Bone marrow (tissue), 2 donors: ENCODE results near the gene VILL.
"Not testable (repeated sequence)": the region's sequence is repeated elsewhere in the genome, so short reads cannot be mapped to it uniquely, and the experiment has no call there.

ENCODE experiments used
- DNase-seq, 2 donors: peaks; one replicate each; lab custom pipeline; 2025; lab: John Stamatoyannopoulos, UW

The VILL gene

DNA sequence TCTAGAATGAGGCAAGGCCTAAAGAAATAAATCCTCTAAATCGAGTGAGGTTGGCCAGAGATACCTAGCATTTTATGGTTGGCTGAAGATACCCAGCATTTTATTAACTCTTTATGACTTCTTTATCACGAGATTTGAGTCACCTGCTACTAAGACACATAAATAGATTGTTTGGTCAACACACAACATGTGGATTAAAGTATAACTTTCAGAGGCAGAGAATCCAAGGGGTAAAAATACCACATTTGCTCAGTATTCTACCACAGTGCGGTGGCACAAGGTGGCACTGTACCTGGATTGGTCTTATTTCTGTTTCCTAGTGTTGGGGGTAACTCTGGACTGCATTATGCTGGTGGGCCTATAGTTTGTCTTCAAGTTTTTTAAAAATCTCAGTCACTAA lies 27.0 kb upstream of the VILL start:
- no peak for DNase-seq

DNA sequence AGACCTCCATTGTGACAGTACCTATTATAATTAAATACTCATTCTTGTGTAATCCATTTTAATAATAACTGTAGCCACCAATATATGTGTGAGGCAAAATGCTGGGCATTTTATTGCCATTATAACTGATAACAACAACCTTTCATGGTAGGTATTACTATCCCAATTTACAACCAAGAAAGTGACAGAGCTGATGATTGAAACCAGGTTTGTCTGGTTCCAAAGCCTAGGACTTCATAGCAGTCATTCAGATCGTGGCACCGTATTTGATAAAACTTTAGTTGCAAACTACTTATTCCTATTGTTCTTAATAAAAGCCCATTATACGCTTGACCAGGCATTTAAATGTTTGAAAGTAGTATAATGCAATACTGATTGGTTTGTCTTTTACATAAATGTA lies 26.4 kb upstream of the VILL start:
- no peak for DNase-seq

DNA sequence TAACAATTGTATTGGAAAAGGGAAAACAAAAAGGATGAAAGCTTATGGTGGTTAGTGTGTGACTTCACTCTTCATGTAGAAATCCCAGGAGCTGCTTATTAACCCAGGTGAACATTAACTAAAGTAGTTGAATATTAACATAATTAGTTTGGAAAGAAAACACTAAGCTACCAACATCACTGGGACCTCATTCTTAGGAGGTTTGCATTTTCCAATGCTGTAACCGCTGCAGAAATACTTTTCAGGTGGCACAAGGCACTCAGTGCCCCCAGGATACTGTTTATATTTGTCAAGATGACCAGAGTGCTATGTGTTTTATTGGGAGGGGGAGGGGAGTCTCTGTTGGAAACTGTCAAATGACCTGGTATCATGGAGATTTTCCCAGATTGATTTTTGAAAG lies 25.9 kb upstream of the VILL start:
- DNase-seq, result no peak

DNA sequence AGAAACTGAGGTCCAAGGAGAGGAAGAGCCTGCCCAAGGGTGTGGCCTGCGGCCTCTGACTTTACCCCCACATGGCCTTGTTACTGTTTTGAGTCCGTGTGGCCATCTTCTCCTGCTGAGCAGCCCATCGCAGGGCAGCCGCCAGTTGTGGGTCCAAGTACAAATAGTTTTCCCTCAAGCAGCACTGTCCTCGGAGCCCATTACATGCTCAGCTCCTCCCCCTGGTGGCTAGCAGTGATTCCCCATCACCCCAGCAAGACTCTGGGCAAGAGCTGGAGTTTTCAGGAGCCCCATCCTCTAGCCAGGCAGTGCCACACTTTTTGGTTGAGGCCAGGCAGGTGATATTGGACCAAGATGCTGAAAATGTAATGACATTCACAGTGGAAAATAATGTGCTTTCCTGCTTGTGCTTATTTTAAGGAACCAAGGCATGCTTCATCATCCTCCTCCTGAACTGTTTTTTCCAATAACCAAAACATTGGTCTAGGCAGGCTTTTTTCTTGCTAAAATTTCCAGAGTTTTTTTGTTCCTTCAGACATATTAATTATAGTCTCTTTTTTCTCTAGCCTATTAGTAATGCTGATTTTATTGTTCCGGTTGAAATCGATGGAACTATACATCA lies 23.2 kb upstream of the VILL start:
- DNase-seq, result peak; percentile 11 to 56

DNA sequence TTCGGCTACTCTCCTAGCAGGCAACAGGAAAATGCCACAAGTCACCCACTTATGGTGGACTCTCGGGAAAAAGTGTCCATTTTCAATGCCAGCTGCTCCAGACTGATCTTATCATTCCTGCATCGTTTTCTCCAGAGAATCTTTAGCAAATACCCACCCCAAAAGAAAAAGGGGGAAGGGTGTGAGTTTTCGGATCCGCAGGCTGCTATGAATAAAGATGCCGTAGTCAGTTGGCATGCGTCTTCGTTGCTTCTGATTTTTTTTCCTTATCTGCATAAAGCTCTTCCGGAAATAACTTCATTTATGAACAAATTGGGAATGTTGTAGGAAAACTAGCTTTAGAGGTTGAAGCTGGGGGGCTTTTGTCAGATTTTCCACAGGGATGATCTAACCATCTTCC lies 22.4 kb upstream of the VILL start:
- DNase-seq, result no peak

DNA sequence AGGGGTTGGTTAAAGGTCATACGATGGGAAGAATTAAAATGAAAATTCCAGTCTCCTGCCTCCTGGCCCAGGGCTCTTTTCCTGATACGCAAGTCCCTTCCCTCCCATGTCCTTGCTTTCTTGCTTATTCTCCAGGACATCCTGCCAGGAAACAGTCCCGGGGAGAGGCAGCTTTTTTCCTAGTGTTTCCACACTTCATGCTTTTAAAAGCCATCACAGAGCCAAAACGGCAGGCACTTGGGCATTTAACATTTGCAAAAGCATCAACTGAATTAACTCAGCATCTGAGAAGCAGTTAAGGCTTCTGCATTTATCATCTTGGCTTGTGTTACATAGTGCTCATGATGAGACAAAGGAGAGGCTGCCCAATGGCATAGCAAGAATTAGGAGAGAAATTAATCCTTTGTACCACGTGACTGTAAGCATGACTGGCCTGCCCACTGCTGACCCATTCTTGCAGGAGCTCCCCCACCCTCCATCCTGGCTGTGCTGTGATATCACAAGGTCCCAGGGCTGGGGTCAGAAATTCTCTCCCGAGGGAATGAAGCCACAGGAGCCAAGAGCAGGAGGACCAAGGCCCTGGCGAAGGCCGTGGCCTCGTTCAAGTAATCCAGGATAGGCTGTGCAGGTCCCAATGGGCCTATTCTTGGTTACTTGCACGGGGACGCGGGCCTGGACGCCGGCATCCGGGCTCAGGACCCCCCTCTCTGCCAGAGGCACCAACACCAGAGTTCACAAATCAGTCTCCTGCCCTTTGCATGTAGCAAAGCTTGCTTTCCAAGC lies 21.6 kb upstream of the VILL start:
- DNase-seq, result no peak

DNA sequence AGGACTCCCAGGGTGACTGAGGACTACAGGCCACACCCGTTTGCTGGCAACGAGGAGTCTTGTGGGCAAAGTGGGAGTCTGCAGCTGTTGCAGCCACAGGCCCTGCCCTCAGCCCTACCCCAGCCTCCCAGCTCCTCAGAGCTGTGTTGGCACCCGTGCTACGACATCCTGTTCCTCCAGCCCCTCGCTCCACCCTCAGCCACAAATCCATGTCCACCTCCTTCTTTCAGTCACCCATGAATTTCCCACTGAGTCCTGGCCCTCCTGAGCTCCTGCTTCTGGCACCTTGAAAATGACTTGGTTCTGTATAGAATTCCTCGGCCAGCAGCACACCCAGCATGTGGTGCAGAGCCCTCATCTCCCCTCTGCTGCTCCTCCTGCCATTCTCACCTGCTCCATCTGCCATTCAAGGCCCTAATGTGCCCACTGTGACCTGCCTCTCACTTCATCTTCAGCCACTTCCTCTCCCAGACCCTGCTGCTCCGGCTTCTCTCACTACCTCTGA lies 20.9 kb upstream of the VILL start:
- no peak for DNase-seq

DNA sequence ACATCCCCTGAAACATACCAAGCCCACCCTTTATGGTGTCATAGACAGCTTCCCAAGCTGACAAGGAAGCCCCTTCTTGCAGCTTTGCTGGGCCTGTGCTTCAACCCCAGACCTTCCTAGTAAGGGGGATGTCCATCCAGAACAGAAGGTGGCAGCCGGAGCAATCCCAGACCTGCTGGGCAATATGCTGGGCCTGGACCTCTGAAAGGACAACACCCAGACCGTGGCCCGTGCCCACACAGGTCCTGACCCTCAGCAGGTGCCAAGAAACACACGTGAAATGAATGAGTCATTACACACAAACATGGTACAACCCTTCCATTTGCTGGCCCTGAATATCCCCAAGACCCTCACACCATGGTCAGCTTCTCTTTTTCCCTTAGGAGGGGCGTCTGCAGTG lies 19.8 kb upstream of the VILL start:
- no peak for DNase-seq

DNA sequence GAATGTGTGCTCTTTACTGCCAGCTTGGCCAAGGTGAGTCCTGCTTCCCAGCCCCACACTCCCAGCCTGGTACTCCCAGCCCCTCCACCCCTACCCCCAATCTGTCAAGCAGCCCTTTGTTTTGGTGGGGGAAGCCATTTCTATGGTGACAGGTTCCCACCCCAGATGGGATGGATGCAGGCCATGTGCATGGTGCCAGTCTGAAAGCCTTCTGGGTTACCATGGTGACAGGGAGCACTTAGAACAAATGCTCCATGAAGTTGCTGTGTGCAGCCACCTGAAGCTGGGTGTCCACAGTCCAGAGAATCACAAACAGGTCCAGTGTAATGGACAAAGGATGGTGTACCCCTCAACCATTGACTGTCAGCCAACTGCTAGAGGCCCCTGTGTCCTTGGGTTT lies 19.1 kb upstream of the VILL start:
- no peak for DNase-seq

DNA sequence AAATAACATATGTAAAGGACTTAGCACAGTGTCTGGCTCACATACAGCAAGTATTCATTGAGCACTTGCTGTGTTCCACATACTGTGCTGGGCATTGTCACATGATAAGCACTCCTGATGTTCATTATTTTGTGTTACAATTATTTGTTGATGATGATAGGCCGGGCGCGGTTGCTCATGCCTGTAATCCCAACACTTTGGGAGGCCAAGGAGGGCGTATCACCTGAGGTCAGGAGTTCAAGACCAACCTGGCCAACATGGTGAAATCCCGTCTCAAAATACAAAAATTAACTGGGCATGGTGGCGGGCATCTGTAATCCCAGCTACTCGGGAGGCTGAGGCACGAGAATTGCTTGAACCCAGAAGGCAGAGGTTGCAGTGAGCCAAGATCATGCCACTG lies 18.5 kb upstream of the VILL start:
- DNase-seq, result not testable (repeated sequence)

DNA sequence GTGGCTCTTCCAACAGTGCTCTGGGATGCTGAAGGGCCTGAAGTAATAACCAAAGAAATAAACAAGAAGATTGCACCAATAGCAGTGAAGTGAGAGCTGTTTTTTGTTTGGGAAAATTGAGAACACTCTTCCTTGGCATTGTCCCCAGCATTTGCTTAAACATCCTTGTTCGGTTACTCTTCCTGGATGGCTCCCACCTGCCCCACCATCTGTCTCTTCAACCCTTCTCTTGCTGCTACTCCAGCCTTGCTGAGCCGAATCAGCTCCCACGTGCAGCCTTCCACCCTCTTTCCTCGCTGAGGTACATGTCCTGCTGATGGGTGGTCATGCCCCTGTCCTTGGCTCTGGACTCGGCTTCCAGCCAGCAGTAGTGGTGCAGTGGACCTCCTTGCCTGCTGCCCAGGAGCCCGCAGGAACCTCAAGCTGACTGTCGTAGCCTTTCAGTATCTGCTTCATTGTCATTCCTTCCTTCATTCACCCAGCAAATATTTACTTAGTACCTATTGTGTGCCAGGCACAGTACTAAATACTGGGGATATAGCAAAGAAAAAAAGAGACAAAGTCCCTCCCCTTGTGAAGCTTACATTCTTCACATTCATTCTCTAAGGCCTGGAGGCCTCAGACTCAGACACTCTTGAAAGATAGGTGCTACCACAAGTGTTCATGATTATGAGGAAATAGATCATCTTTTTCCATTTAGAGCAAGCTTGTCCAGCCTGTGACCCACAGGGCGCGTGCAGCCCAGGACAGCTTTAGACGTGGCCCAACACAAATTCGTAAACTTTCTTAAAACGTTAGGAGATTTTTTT lies 17.1 kb upstream of the VILL start:
- no peak for DNase-seq

DNA sequence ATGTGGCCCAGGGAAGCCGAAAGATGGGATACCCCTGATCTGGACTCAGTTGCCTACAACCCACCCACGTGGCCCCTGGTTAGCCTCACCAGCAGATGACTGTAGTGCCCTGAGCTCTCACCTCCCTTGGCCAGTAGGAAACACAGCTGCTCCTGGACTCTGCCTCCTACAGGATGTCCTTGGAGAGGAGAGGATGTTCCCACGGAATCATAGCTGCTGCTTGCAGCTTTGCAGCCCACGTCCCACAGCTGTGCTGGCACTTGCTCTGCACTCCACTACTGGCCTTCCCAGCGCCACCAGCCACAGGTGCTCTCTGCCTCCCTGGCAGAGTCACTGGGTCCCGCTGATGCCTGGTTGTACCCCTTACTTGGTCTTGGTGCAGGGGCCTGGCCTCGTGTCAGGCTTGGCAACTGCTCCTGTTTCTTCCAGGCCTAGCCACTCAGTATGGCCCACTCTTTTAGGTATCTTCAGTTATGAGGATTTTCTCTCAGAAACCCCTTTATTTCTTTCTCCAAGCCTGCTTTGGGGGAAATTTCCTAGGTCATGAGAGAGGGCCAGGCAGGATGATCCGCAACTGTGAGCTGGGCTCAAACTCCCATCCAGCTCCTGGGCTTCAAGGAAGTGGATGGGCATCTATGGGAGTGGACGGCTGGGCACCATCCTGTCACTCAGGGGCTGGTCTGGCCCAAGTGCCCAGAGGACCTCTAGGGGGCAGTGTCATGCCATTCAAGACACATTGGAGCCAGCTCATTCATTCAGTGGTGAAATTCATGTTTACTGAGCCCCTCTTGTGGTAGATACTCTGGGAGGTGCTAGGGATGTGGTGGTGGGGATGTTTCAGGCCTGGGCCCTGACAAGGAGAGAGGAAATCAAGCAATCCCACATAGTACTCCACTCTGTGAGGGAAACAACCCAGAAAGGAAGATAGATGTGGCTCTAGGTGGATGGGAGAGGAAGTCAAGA lies 16.2 kb upstream of the VILL start:
- DNase-seq, result peak; percentile 32 to 67

DNA sequence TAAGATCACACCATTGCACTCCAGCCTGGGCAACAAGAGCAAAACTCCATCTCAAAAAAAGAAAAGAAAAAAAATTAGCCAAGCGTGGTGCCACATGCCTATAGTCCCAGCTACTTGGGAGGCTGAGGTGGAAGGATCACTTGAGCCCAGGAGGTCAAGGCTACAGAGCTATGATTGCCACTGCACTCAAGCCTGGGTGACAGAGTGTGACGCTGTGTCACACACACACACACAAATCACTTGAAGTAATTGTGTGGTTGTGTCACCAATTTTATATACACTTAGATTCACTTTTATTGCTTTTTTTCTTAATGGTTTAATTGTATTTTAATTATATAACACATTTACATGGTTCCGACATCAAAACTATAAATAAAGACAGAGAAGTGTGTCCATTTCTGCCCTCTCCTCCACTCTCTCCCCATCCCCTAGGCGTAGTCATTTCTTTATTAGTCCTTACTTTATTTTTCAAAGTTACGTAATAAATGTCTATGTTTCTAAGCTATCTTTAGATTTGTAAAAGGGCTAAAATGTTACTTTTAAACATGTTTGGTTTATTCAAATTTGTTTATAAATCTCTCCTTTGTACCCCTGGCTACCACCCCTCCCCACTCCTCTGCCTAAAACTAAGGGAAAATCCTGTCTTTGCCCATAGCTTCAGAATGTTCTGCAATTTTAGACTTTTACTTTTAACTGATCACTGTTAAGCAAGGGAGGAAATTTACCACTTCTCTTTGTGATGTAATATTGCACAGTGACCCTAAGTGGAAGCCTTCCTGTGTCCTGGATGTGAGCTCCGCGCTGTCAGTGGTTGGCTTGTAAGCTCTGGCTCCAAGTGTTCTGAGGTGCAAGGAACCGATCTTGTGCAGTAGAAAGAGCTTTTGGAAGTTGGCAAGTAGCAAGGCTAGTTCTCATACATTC lies 10.8 kb upstream of the VILL start:
- DNase-seq, result no peak

DNA sequence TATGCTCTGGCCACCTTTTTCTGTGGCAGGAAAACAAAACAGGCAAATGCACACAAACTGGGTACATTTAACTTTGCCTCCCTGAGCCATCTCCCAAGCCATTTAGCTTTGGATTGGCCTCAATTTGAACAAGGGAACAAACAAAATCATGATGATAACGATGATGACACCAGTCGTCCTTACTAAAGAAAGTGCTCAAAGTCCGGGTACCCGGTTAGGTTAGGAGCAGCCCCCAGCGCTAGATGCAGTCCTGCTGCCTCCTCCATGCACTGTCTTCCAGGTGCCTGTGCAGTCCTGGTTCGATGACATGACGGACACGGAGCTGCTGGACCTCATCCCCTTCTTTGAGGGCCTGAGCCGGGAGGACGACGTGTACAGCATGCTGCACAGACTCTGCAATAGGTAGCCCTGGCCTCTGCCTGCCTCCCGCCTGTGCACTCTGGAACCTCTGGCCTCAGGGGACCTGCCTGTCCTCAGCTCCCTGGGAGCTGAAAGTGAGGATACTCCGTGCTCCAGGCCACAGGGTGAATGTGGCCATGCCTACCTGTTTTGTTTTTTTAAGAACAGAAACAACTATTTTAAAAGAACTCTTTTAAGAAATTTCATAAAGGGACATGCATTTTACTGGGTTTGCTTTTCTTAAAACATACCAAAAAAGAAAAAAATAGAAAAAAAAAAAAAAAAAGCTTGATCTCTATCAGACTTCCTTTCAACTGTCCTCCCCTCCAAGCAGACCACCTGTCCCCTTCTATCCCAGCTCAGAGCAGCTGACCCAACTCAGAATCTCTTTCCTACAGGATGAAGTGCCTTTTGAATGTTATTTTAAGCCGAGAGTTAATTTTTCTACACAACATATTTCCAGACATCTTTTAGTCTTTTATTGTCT lies 9.9 kb upstream of the VILL start:
- DNase-seq, result no peak

DNA sequence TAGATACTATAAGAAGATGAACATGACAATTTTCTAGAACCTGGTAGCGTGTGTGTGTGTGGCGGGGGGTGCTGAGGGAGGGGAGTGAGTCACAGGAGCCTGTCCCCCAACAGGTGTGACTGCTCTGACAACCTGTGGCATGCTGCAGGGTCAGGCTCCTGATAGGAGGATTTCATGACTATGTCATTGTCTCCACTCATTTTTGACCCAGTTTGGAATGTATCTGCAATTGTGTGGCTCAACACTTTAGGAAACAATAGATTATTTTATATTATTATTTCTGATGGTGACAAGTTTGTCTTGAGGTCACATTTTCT lies 9.3 kb upstream of the VILL start:
- no peak for DNase-seq

DNA sequence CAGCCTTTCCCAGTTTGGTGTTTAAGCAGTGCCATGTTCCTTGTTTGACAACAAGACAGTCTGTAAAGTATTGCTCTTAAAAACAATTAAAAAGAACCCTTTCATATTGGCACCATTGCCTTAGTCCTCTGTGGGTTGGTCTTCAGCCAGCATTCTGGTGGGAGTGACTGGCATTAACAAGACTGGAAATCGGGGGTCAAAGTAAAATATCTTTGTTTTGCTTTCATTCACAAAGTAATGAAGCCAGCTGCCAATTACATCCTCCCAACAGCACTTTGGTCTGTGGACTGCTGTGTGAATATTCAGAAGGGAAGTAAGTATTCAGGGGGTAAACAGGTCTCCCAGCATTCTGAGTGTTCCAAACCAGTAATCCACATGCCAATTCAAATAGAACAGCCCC lies 8.3 kb upstream of the VILL start:
- no peak for DNase-seq

DNA sequence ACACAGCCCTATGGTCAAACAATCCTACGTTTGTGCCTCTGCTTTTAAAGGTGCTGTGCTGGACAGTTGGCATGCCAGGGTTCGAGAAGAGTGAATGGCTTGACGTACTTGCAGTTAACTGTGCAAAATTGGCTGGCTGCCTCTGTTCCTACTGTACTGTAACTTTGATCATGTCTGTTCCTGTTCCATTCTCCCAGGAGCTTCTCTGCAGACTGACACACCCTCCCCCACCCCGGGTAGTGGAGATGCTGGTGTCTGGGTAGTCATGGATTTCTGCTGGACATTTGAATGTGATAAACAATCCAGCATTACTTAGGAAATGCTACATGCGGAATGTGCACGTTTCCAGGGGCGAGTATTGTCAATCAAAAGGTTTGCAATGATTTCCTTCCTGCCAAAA lies 6.5 kb upstream of the VILL start:
- no peak for DNase-seq

DNA sequence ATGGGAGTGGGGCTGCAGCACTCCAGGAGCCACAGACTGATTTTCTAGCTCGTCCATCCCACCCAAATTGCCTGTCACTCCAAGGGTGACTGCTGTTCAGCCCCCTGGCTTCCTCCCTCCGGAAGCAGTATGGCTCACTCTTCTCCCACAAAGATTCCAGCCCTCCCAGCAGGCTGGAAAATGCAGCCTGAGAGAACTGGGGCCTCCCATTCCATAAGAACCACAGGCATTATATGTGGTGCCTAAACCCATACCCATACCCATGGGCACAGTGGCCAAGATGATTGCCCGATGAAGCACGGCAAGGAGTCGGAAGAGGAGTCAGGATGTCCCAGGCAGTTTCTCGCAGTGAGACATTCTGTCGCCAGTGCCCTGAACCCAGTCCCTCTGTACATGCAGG lies 6.0 kb upstream of the VILL start:
- no peak for DNase-seq

DNA sequence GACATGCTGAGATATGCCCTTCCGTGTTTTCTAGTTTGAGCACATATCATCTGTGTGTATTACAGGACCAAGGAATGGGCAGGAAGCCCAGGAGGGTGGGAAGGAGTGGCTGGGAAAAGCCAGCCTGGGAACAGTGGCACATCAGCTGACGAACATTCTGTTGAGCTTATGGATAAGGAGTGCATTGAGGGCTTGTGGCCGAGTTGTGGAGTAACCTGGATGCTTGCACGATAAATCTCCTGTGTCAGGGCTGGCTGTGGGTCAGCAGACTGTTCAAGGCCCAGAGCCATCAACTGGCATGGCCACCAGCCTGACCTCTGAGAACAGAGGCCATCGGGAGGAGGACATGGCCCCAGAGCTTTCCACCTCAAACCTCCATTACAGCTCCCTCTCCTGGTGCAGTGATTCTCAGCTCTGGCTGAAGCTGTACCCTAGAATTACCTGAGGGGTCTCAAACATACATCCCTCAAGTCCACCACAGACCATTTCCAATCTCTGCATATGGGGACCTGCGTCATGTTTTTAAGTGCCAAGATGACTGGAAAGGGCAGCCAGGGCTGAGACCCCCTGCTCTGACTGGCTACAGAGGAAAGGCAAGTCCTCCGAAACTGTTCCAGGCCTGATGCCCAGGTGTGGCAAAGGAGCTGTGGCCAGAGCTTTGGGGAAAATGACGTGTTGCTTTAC lies 4.8 kb upstream of the VILL start:
- no peak for DNase-seq
